Glutamatergic neuron (in vitro differentiated cells): ENCODE data around the gene TGM6. TPM values are rescaled to one million over a fixed set of nuclear protein-coding genes. Genes with fewer than 3 reads are reported as not detected.

ENCODE experiments used
- DNase-seq: peaks from one replicate; pipeline ENCODE4 v3.0.0; 2022
- H3K27ac Mint-ChIP-seq: one replicate; pipeline ENCODE4 v1.8.0; 2020; ENCODE audit warnings: mild to moderate bottlenecking, mixed read lengths, inconsistent platforms; ENCODE audit not compliant: unreplicated experiment
- H3K27me3 Mint-ChIP-seq: one replicate; pipeline ENCODE4 v1.8.0; 2020; ENCODE audit warnings: mild to moderate bottlenecking, moderate library complexity, mixed read lengths, inconsistent platforms; ENCODE audit not compliant: unreplicated experiment
- H3K36me3 Mint-ChIP-seq: one replicate; pipeline ENCODE4 v1.8.0; 2020; ENCODE audit warnings: mild to moderate bottlenecking, mixed read lengths, inconsistent platforms; ENCODE audit not compliant: unreplicated experiment
- H3K4me1 Mint-ChIP-seq: one replicate; pipeline ENCODE4 v1.8.0; 2020; ENCODE audit warnings: mild to moderate bottlenecking, low read depth, mixed read lengths, inconsistent platforms; ENCODE audit not compliant: unreplicated experiment
- H3K4me3 Mint-ChIP-seq: one replicate; pipeline ENCODE4 v1.8.0; 2020; ENCODE audit warnings: mild to moderate bottlenecking, mixed read lengths, inconsistent platforms; ENCODE audit not compliant: unreplicated experiment
- H3K9me3 Mint-ChIP-seq: one replicate; pipeline ENCODE4 v1.8.0; 2020; ENCODE audit warnings: mild to moderate bottlenecking, moderate library complexity, mixed read lengths, inconsistent platforms; ENCODE audit not compliant: unreplicated experiment
- total RNA-seq: library from RNA; stranded (reverse); fragmentation: NEBNext Ultra II Directional; extraction: Animal tissue kit (Norgen Biotek cat#: 25700); gene quantifications from one replicate; pipeline ENCODE4 v1.2.1, GENCODE V29; 2021; ENCODE audit not compliant: unreplicated experiment
- TF ChIP-seq, protein P1 (sequence below): fragments of 200-600 bp; sonication (generic); IDR thresholded peaks from one replicate; pipeline ENCODE4 v1.5.0; 2021; ENCODE audit not compliant: partially characterized antibody, unreplicated experiment

TGM6 gene
- total RNA-seq, 1 donor from 2014 or later, result not detected

GRCh38 chr20:2335096-2335870, 45.4 kb upstream of the TGM6 start:
- no peak overlapping the region for H3K4me3 Mint-ChIP-seq
- no peak for DNase-seq
- H3K27ac Mint-ChIP-seq, result no peak overlapping the region
- TF ChIP-seq, protein P1, sequence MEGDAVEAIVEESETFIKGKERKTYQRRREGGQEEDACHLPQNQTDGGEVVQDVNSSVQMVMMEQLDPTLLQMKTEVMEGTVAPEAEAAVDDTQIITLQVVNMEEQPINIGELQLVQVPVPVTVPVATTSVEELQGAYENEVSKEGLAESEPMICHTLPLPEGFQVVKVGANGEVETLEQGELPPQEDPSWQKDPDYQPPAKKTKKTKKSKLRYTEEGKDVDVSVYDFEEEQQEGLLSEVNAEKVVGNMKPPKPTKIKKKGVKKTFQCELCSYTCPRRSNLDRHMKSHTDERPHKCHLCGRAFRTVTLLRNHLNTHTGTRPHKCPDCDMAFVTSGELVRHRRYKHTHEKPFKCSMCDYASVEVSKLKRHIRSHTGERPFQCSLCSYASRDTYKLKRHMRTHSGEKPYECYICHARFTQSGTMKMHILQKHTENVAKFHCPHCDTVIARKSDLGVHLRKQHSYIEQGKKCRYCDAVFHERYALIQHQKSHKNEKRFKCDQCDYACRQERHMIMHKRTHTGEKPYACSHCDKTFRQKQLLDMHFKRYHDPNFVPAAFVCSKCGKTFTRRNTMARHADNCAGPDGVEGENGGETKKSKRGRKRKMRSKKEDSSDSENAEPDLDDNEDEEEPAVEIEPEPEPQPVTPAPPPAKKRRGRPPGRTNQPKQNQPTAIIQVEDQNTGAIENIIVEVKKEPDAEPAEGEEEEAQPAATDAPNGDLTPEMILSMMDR, result no peak
- H3K27me3 Mint-ChIP-seq, result no peaks in the 10 kb centered on the region
- no peaks in the 10 kb centered on the region for H3K36me3 Mint-ChIP-seq
- H3K4me1 Mint-ChIP-seq, result peaks cover 1% of the 10 kb centered on the region
- no peaks in the 10 kb centered on the region for H3K9me3 Mint-ChIP-seq

- Mint-ChIP-seq H3K9me3 (peaks cover 1% of the 10 kb centered on the region), H3K4me3 (no peak overlapping the region), H3K27ac (no peak overlapping the region), H3K4me1 (peaks cover 1% of the 10 kb centered on the region), H3K27me3 (no peaks in the 10 kb centered on the region), H3K36me3 (no peaks in the 10 kb centered on the region)
- DNase-seq, result no peak
- TF ChIP-seq, protein P1, result no peak
Measured at GRCh38 chr20:2336471-2336870, 44.2 kb upstream of the TGM6 start.

GRCh38 chr20:2337142-2337541, 43.6 kb upstream of the TGM6 start:
- Mint-ChIP-seq H3K36me3 (no peaks in the 10 kb centered on the region), H3K27ac (no peak overlapping the region), H3K27me3 (no peaks in the 10 kb centered on the region), H3K9me3 (peaks cover 3% of the 10 kb centered on the region), H3K4me3 (no peak overlapping the region), H3K4me1 (peaks cover 1% of the 10 kb centered on the region)
- TF ChIP-seq, protein P1, result no peak
- no peak for DNase-seq

GRCh38 chr20:2338411-2339066, 42.2 kb upstream of the TGM6 start:
- TF ChIP-seq, protein P1, result no peak
- Mint-ChIP-seq H3K36me3 (no peaks in the 10 kb centered on the region), H3K27me3 (no peaks in the 10 kb centered on the region), H3K27ac (no peak overlapping the region), H3K4me3 (no peak overlapping the region), H3K9me3 (peaks cover 3% of the 10 kb centered on the region), H3K4me1 (peaks cover 1% of the 10 kb centered on the region)
- no peak for DNase-seq

DNA sequence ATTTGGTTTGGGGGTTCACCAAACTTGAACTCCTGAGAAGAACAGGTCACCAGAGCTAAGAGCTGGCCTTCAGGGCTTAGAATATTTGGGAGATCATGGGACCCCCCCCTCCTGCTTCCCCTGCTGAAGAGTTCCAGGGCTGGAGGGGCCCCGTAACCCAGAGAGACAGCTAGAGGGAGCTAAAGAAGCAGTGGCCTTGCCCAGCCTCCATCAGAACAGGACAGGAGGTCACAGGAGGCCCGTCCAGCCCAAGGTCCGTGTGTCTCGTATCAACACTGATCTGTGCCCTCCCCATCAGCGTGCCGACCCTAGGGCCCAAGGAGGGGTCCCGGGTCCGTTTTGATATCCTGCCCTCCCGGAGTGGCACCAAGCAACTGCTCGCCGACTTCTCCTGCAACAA, 40.6 kb upstream of the TGM6 start:
- Mint-ChIP-seq H3K4me3 (no peak overlapping the region), H3K27ac (no peak overlapping the region), H3K36me3 (no peaks in the 10 kb centered on the region), H3K9me3 (peaks cover 3% of the 10 kb centered on the region), H3K27me3 (no peaks in the 10 kb centered on the region), H3K4me1 (peaks cover 1% of the 10 kb centered on the region)
- DNase-seq, result no peak
- TF ChIP-seq, protein P1, result no peak
